SK-N-SH treated with all-trans-retinoic acid at 6 μM for 48 hours (cell line): Measurements from ENCODE around the gene IKZF3.

Experiments
- CSDC2 ChIP-seq: fragments of 250-450 bp; sonication (Bioruptor Pico); IDR thresholded peaks from 2 replicates; pipeline ENCODE4 v1.5.0; 2020; ENCODE audit warnings: mild to moderate bottlenecking, moderate library complexity
- CSRNP3 ChIP-seq: fragments of 250-450 bp; sonication (Bioruptor Pico); IDR thresholded peaks from 2 replicates; pipeline ENCODE4 v1.5.1; 2021; ENCODE audit warnings: mild to moderate bottlenecking, moderate library complexity
- ESRRG ChIP-seq: fragments of 250-450 bp; sonication (Bioruptor Pico); IDR thresholded peaks from 2 replicates; pipeline ENCODE4 v1.6.1; 2021; ENCODE audit warnings: mild to moderate bottlenecking
- GLIS3 ChIP-seq: fragments of 250-450 bp; sonication (Bioruptor Pico); IDR thresholded peaks from 2 replicates; pipeline ENCODE4 v1.5.0; 2020; ENCODE audit warnings: mild to moderate bottlenecking, moderate library complexity
- ISL1 ChIP-seq: fragments of 250-450 bp; sonication (Bioruptor Pico); IDR thresholded peaks from 2 replicates; pipeline ENCODE4 v2.1.2; 2022; ENCODE audit warnings: mild to moderate bottlenecking, moderate library complexity
- PATZ1 ChIP-seq: fragments of 250-450 bp; sonication (Bioruptor Pico); IDR thresholded peaks from 2 replicates; pipeline ENCODE4 v1.8.0; 2020; ENCODE audit warnings: mild to moderate bottlenecking, moderate library complexity, borderline replicate concordance
- PPARA ChIP-seq: fragments of 250-450 bp; sonication (Bioruptor Pico); IDR thresholded peaks from 2 replicates; pipeline ENCODE4 v1.5.0; 2020; ENCODE audit warnings: mild to moderate bottlenecking, borderline replicate concordance
- TOX ChIP-seq: fragments of 250-450 bp; sonication (Bioruptor Pico); IDR thresholded peaks from 2 replicates; pipeline ENCODE4 v1.8.0; 2021; ENCODE audit warnings: mild to moderate bottlenecking, moderate library complexity, borderline replicate concordance
- ZFP3 ChIP-seq: fragments of 250-450 bp; sonication (Bioruptor Pico); IDR thresholded peaks from 2 replicates; pipeline ENCODE4 v1.5.0; 2020; ENCODE audit warnings: mild to moderate bottlenecking, moderate library complexity
- ZFP30 ChIP-seq: fragments of 450-650 bp; formaldehyde crosslinking; IDR thresholded peaks from 2 replicates; pipeline ENCODE4 v1.5.0; 2022; ENCODE audit warnings: mild to moderate bottlenecking, moderate library complexity
- ZNF565 ChIP-seq: fragments of 450-650 bp; formaldehyde crosslinking; conservative IDR thresholded peaks from 2 replicates; pipeline ENCODE4 v1.5.0; 2020; ENCODE audit warnings: low read depth, mild to moderate bottlenecking, moderate library complexity
- TF ChIP-seq, protein P1 (sequence below): fragments of 250-450 bp; sonication (Bioruptor Pico); IDR thresholded peaks from 2 replicates; pipeline ENCODE4 v1.5.0; 2020; ENCODE audit warnings: mild to moderate bottlenecking, moderate library complexity
- TF ChIP-seq, protein P2 (sequence below): fragments of 250-450 bp; sonication (Bioruptor Pico); IDR thresholded peaks from 2 replicates; pipeline ENCODE4 v1.5.1; 2020; ENCODE audit warnings: low read depth, mild to moderate bottlenecking, moderate library complexity

GRCh38 chr17:39816272-39816671 lies 47.8 kb downstream of the IKZF3 start:
- TF ChIP-seq ISL1, result no peak
- no peak for TF ChIP-seq ZNF565 (CRISPR knock-in tag)
- TF ChIP-seq PATZ1 (CRISPR knock-in tag), result no peak
- TF ChIP-seq TOX (CRISPR knock-in tag), result no peak
- no peak for TF ChIP-seq GLIS3 (CRISPR knock-in tag)
- no peak for TF ChIP-seq ZFP3 (CRISPR knock-in tag)
- TF ChIP-seq CSRNP3, result no peak
- TF ChIP-seq, protein P1, sequence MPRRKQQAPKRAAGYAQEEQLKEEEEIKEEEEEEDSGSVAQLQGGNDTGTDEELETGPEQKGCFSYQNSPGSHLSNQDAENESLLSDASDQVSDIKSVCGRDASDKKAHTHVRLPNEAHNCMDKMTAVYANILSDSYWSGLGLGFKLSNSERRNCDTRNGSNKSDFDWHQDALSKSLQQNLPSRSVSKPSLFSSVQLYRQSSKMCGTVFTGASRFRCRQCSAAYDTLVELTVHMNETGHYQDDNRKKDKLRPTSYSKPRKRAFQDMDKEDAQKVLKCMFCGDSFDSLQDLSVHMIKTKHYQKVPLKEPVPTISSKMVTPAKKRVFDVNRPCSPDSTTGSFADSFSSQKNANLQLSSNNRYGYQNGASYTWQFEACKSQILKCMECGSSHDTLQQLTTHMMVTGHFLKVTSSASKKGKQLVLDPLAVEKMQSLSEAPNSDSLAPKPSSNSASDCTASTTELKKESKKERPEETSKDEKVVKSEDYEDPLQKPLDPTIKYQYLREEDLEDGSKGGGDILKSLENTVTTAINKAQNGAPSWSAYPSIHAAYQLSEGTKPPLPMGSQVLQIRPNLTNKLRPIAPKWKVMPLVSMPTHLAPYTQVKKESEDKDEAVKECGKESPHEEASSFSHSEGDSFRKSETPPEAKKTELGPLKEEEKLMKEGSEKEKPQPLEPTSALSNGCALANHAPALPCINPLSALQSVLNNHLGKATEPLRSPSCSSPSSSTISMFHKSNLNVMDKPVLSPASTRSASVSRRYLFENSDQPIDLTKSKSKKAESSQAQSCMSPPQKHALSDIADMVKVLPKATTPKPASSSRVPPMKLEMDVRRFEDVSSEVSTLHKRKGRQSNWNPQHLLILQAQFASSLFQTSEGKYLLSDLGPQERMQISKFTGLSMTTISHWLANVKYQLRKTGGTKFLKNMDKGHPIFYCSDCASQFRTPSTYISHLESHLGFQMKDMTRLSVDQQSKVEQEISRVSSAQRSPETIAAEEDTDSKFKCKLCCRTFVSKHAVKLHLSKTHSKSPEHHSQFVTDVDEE (CRISPR knock-in tag), result no peak
- TF ChIP-seq ZFP30 (CRISPR knock-in tag), result no peak
- no peak for TF ChIP-seq ESRRG
- no peak for TF ChIP-seq PPARA (CRISPR knock-in tag)
- TF ChIP-seq, protein P2, sequence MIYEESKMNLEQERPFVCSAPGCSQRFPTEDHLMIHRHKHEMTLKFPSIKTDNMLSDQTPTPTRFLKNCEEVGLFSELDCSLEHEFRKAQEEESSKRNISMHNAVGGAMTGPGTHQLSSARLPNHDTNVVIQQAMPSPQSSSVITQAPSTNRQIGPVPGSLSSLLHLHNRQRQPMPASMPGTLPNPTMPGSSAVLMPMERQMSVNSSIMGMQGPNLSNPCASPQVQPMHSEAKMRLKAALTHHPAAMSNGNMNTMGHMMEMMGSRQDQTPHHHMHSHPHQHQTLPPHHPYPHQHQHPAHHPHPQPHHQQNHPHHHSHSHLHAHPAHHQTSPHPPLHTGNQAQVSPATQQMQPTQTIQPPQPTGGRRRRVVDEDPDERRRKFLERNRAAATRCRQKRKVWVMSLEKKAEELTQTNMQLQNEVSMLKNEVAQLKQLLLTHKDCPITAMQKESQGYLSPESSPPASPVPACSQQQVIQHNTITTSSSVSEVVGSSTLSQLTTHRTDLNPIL (CRISPR knock-in tag), result no peak
- TF ChIP-seq CSDC2 (CRISPR knock-in tag), result no peak
